Left cardiac atrium (tissue), 4 donors: Measurements from ENCODE around the gene ARHGEF2. TPM values are rescaled to one million over a fixed set of nuclear protein-coding genes. Genes with fewer than 3 reads are reported as not detected.

Source experiments
- ATAC-seq, 2 donors: fragments of 200-7000 bp; cut with Tn5 transposase; one replicate each; pipeline ENCODE4 v1.9.1; 2020; ENCODE audit warnings: mild to moderate bottlenecking in 2 of 2, moderate library complexity in 2 of 2
- DNase-seq: peaks from one replicate; pipeline ENCODE4 v3.0.0-alpha.2; 2020
- intact Hi-C, 2 donors: fragments of 100-400 bp; cut with DNase I; formaldehyde crosslinking; loops; one replicate each; pipeline versions ENCODE4 v1.14.1 to v1.15.1; 2022 to 2023
- total RNA-seq, 2 donors: library from RNA; stranded (reverse); fragmentation: NEBNext Ultra II Directional; extraction: Animal tissue kit (Norgen Biotek cat#: 25700); gene quantifications; one replicate each; pipeline ENCODE4 v1.2.1, GENCODE V29; 2021
- donor health status: DM: no; HTN: yes; CAD: no.
- donor health status: DM: no; HTN: yes; CAD: no; lungs with severe emphysema.
- donor health status: DM: yes; HTN: yes; CAD: no.
- donor health status: Dilated cardiomyopathy.

ARHGEF2 gene
- total RNA-seq, 2 donors from 2014 or later, result 63.4 to 70.8 TPM

DNA sequence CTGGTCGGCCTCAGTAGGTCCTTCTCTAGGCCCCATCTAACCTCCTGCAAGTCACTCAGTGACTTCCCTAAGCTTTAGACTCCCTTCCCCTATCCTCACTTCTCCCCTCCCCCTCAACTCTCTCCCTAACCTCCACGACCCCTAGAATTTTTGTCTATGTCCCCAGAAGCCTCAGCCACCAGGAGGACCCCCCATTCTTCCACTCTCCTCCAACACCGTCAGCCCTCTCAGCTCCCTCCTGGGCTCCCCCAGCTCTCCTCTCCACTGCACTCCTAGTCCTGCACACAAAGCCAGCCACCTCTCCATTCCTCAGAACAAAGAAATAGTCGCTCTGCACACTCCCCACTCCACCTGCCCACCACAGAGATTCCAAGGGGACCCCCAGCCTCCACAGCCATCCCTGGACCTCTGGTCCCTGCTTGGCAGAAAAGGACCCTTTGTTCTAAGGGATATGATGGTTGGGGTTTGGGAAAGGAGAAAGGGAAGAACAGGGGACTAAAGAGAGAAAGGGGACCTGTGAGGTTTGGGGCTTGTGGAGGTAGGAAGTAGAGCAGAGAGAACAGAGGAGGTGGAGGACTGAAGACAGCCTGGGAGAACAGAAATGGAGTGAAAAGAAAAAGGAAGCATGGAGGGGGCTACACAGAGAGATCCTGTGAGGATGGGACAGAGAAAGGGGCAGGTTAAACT is 2.8 kb downstream of the ARHGEF2 start:
- DNase-seq (no peak), ATAC-seq (no peak)
- intact Hi-C loops, result loop anchor here in 1 of 2 donors (5.0 kb wide), 1 partner anchor 33 kb away; the partner anchor contains the start of gene RXFP4

DNA sequence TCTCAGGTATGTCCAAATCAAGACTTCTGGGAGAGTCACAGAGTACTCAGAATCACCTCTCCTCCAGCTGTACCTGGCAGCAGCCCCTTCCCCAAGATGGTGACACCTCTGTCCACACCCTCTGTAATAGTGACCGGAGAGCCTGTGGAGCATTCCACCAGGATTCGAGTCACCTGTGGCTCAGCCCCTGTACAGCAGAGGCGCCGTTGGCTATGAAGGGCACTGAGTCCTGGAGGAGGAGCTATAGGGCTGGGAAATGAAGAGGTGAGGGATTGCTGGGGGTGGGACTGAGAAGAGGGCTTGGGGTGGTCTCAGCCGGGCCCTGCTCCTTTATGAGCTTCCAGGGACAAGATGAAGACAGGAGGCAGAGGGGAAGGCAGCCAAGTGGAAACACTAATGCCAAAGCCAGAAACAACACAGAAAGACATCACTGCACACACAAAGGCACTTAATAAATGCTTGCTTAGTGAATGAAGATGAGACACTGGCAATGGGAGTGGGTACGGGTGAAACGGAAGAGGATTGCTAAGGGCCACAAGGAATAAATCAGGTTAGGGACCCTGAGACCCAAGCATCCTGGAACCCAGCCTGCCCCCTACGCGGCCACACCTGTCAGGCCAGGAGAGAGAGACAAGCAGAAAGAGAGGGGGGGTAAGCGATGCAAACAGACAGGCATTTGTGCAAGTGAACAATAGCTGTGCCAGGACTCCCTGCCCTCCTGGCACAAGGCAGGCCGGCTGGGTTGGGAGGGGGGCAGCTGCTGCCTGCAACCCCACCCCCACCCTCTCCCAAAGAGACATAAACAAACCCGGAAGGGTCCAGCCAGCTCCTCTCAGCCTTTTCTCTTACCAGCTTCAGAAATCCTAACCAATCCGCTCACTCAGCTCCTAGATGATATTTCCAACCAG is 3.9 kb downstream of the ARHGEF2 start:
- intact Hi-C loops, result loop anchor here in 1 of 2 donors (5.0 kb wide), 1 partner anchor 32 kb away; the partner anchor contains the start of gene RXFP4
- ATAC-seq, result no peak
- DNase-seq, result no peak

DNA sequence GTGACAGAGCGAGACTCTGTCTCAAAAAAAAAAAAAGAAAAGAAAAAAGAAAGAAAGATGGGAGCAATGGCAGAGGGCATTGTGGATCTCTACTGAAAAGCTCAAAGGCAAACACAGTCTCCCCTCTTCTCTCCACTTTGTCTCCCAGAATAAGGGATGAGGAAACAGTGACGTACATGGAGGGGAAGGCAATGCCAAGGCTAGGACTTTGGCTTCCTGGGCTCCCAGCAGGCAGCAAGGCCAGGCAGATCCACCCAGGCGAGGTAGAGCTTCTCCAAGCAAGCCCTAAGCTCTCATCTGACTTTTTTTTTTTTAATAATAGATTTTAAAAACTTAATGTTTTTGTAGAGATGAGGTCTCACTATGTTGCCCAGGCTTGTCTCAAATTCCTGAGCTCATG is 4.6 kb downstream of the ARHGEF2 start:
- DNase-seq (no peak), ATAC-seq (no peak)
- intact Hi-C loops, result no loop called here

DNA sequence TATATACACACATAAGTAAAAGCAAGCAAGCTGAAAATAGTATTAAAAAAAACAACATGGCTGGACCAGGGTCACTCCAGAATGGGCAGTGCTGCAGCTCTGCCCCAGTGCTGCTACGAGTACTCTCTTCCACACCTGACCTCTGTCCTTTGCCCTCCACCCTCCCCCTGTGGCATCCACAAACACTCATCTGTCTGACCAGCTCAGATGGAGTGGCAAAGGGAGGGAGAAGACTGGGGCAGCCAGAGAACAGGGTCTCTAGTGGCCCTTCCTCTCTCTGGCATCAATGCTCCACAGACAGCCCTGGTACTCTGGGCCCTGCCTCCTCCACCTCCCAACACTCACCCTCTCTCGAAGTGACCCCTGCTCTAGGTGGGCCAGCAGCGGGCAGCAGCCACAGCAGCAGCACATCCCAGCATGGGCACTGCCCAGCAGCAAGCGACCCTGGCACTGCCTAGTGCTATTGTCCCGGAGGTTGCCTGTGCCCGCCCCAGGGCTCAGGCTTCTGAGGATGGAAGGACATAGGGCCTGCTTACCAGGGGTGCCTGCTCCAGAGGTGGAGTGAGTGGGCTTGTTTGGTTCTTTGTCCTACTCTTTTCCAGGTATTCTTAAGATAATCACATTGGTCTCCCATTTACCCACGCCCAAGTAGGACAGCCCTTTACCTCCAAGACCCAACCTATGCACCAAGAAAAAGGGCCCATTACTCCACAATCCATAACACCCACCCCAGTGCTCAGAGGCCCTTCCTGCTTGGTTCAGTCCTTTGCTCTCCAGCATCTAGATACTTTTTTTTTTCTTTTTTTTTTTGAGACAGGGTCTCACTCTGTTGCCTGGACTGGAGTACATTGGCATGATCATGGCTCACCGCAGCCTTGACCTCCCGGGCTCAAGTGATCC is 6.2 kb downstream of the ARHGEF2 start:
- intact Hi-C loops, result no loop called here
- ATAC-seq, result no peak

DNA sequence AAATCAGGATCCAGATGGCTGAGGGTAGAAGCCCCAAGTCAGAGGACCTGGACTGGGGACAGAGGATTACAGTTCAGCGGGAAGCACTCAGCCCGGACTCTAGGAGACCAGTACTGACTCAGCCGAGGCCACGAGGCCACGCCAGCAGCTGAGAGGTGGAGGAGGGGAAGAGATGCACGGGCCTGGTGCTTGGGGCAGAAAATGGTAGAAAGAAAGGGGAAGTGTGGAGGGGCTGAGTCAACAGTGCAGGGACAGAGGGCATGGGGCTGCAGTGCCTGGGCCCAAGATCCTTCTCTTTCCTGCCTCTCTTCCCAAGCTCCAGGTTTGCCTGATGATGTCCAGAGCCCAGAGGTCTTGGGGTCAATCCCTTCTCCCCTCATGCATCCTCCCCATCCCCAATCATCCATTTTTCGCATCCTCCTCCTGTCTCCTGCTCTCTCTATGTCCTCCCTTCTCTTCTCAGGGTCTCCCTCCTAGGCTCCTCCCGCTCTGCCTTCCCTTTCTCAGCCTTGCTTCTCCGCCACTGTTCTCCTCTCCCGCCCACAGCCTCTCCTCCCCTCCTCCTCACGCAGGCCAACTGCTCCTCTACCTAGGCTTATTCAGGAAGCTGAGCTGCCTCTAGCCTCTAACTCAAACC is 7.7 kb downstream of the ARHGEF2 start:
- ATAC-seq, result peak; percentile 41 to 79
- intact Hi-C loops, result no loop called here

More for the DNA sequence above, 6.2 kb downstream of the ARHGEF2 start:
- DNase-seq, result no peak

DNA sequence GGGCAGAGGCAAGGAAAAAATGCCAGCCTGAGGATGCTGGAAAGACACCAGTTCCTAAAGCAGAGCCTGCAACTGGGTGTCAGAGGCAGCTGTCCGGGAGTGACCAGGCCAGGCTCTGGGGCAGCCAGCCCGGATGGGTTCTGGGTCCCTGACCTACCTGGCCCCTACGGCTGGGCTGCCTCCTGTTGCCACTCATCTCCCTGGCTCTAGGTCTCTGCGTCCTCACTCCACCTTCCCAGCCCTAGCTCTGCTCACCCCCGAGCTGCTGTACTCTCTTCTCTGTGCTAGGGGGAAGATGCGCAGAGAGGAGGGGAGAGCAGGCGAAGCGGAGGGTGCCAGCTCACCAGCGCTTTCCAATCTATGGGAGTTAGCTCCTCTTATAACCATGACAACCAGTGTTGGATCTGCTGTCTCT is 9.0 kb downstream of the ARHGEF2 start:
- DNase-seq (no peak), ATAC-seq (no peak)
- intact Hi-C loops, result no loop called here

More for the DNA sequence above, 7.7 kb downstream of the ARHGEF2 start:
- DNase-seq, result peak; percentile 82

DNA sequence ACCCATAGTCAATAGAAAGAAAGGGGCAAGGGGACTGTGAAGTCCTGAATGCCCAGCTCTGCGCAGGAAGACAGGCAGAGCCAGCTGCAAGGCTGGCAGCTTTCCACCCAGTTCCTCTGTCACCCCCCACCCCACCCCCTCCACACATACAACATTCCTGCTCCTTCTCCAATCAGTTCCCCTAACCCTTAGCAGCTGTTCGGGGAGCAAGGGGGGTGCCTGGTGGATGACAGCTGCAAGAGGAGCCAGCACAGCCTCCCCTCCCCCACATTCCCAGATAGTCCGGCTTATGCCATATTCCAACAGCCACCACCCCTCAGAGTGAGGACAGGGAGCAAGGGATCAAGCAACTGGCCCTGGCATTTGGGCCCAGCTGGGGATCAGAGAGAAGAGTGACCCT is 9.7 kb downstream of the ARHGEF2 start:
- intact Hi-C loops, result no loop called here
- peak; percentile 13 to 67 for ATAC-seq
- no peak for DNase-seq

DNA sequence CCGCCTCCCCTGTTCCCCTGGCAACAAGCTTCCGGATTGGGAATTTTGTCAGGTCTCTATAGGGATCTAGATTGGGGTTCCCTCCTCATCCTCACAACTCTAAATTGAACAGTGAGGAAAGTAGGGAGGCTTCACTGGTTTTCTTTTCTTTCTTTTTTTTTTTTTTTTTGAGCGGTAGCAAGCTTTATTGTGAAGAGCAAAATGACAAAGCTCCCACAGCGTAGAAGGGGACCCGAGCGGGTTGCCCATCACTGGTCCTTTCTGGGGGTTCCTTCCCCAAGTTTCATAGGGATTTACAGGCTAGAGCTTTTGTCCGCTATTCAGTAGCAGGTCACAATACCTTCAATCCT is 10.3 kb downstream of the ARHGEF2 start:
- intact Hi-C loops, result no loop called here
- no peak for DNase-seq

DNA sequence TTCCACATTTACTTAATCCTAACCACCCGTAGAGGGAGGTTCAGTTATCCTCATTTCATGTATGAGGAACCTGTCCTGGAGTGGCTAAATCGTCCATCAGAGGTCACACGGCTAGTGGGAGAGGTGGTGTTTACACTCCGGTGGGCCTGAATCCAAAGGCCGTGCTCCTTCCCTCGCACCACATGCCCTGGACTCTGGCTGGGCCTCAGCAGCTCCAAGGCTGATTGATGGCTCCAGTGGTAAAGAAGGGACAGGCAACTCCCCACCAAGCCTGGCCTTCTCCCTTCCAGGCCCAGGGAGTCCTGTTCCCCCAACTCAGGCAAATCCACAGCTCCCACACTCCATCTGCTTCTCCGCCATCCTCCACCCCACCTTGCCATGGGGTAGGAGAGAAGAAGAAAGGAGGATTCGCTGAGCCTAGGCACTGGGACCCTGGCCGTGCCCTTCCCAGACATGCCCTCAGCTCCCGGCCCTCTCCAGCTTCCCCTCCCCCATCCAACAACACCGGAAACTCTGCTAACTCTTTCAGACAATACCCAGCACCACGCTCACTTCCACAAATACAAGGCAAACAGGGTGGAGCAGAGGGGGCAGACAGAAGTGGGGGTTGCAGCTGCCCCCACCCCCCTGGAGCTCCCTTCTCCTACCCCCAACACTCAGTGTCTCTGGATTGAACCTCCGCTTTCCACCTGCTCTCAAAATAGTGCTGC is 10.9 kb downstream of the ARHGEF2 start:
- intact Hi-C loops, result no loop called here
- DNase-seq, result peak; percentile 64
- ATAC-seq, result peak; percentile 31 to 39

More for the DNA sequence above, 10.3 kb downstream of the ARHGEF2 start:
- ATAC-seq, result no peak

DNA sequence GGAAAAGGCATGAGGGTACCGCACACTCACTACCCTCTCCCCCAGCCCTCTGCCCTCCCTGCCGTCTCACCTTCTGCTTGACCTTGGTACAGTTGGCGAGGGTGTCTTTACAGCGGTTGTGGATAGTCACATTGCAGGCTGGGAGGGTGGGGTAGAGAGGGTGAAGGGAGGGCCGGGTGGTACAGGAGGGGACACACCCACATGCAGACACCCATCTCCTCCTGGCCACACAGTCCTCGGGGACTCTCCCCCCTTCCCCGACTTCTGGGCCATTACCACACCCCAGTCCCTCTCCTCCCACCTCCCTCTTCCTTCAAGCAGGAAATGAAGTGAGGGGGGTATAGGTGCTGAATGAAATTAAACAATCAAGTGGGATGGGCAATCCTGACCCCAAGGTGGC is 11.6 kb downstream of the ARHGEF2 start:
- intact Hi-C loops, result no loop called here
- DNase-seq (no peak), ATAC-seq (peak; percentile 4 to 16)

DNA sequence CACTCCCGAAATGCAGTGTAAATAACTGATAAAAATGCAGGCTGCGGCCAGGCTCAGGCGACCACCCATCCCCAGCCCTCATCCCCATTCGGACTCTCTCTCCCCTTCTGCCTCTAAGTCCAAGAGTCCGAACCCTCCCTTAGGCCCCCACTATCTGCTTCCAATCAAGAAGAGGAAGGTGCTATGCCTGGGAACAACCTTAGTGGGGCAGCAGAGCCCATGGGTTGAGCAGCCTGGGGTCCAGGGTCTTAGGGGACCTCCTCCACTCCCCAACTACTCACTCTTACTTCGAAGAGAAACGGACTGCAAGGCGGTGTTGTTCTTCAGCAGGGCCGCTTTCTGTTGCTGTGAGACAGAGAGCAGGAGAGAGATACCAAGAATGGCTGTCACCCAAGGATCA is 12.2 kb downstream of the ARHGEF2 start:
- no peak for ATAC-seq

DNA sequence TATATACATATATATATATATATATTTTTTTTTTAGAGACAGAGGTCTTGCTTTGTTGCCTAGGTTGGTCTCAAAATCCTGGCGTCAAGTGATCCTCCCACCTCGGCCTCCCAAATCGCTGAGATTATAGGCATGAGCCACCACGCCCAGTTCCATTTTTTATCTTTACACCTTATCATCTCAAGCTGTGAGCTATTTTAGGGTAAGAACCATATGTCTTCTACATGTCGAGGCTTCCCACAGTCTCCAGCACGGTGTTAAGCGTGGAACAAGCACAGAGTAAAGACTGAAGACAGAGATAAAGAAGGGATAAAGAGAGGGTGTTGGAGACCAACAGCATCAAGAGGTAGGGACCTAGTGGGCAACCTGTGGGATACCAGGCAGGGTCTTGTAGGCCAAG is 14.2 kb downstream of the ARHGEF2 start:
- no peak for DNase-seq
- intact Hi-C loops, result no loop called here
- no peak for ATAC-seq

More for the DNA sequence above, 12.2 kb downstream of the ARHGEF2 start:
- DNase-seq, result no peak
- intact Hi-C loops, result no loop called here

DNA sequence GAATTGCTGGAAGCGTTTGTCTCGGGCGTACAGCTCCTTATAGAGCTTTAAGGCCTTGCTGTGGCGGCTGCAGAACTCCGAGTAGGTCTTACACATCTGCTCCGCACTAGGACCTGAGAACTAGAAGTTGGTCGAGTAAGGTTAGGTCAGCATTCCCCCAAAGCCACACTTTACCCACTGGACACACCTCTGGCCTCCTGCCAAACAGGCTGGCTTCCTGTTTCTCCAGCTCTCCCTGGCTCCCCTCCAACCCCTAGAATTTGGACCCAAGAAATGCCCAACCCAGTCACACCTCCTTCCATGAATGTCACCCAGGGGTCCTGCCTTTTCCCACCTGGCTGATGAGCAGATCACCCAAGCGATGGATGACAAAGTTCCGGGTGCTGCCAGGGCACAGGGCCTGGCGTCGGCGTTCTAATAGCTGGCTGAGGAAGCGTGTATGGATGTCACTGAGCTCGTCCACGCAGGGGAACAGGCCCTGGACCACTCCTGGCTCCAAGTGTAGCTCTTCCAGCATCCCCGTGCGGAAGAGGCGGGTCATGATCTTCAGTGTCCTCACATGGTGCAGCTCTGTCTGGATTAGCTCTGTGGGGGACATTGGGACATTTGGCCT is 15.6 kb downstream of the ARHGEF2 start:
- intact Hi-C loops, result no loop called here
- peak; percentile 73 for DNase-seq
- no peak for ATAC-seq

DNA sequence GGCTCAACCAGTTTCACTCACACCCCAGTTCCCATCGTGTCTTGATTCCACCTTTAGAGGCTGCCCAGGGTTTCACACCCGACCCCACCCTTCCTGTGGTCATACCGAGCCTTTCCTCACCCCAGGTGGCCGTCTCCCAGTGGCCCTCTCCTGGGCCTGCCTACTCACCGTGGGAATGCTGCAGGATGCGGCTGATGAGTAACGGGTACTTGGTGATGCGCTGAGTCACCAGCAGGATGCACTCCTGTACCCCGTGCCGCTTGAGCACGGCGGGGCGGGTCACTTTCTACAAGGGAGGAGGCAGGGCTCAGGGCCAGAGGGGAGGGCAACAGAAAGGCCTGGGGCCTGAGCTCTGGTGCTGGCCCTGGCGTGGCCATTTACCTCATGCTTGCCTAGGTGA is 16.4 kb downstream of the ARHGEF2 start:
- intact Hi-C loops, result no loop called here
- DNase-seq, result peak; percentile 86
- peak; percentile 52 to 80 for ATAC-seq

DNA sequence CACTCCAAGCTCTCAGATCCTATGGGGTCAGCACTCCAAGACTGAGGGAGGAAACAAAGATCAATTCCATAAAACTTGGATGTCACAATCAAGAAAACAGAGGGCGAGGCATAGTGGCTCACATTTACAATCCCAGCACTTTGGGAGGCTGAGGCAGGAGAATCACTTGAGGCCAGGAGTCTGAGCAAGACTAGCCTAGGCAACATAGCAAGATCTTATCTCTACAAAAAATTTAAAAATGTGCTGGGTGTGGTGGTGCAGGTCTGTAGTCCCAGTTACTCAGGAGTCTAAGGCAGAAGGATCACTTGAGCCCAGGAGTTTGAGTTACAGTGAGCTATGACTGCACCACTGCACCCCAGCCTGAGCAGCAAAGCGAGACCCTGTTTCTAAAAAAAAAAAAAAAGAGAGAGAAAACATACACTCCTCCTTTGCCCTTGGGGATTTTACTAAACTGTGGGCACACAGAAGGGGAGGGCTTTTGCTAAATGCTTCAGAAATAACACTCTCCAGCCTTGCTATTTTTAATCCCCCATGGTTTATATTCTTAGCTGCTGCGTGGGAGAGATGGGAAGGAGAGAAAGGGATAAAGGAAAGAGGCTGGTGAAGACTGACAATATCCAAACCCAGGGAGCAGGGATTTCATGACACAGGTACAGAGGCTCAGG is 18.1 kb downstream of the ARHGEF2 start:
- intact Hi-C loops, result no loop called here
- ATAC-seq (peak in 1 of 2 donors; percentile 62), DNase-seq (no peak)

DNA sequence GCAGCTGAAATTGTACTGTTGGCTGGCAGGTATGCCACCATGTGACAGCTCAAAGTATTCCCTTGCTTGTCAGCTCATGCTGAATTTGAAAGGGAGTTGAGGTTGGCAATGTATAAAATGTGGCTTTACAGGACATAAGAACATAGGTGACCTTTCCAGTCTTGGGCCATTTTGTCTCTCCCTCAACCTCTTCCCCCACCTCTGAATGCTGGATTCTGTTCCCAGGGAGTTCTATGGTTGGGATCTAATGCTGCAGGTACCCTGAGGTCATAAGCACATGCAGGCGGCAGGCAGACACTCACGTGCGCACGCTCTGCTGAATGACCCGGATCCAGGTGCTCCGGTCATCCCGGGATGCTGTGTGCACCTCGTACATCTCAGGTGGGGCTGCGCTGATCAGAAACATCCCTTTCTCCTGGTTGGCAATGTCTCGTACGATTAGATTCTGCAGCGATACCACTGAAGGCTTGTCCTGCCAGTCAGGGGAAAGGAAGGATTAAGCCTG is 20.9 kb downstream of the ARHGEF2 start:
- intact Hi-C loops, result no loop called here
- DNase-seq (no peak), ATAC-seq (no peak)

DNA sequence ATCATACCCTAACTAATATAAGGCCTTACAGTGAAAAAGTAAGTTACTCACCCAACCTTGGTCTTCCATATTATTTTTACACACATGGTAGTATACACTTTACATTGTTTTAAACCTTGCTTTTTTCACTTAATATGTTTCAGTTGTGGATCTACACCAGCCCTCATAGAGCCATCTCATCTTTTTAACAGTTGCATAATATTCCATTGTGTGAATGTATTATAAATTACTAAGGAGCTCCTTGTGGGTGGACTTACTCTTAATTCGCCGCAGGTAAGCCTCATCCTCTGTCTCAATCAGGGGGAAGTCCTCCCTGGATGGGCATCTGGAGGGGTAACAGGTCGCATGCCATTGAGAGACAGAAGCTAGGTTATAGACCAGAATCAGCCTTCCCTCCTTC is 23.7 kb downstream of the ARHGEF2 start:
- no peak for DNase-seq
- intact Hi-C loops, result no loop called here
- no peak for ATAC-seq
